AG10803 (cell line): Measurements from ENCODE around the gene FXYD2.

Experiments used
- DNase-seq: peaks from one replicate; pipeline ENCODE4 v3.0.0; 2010; ENCODE audit warnings: low read depth
- H3K4me3 ChIP-seq: 2 replicates; pipeline ENCODE4 v1.5.1; 2011; ENCODE audit warnings: mild to moderate bottlenecking, low read length, control low read depth
- CTCF ChIP-seq: conservative IDR thresholded peaks from 2 replicates; pipeline ENCODE4 v1.5.1; 2011; ENCODE audit warnings: mild to moderate bottlenecking, low read length, control low read depth, inconsistent platforms

Gene FXYD2

GRCh38 chr11:117830072-117830471 is 5.5 kb upstream of the FXYD2 start:
- TF ChIP-seq CTCF: no peak
- no peak for DNase-seq
- no peak overlapping the region for H3K4me3 ChIP-seq

DNA sequence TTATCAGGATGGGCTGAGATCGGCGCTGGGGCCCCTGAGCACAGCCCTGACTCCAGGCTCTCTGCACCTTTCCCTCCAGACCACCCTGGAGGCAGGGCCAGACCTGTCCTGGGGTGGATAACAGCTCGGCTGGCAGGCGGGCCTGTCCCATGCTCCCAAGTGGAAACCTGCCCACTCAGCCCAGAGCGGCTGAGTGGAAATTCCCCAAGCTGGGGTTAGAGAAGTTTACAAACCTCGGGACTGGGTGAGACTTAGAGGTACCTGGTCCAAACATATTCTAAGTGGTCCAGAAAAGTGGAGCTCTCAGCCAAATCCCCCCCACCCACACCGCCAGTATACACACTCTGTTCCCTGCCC is 4.8 kb upstream of the FXYD2 start:
- TF ChIP-seq CTCF: no peak
- H3K4me3 ChIP-seq: no peak overlapping the region
- no peak for DNase-seq

- DNase-seq: peak; percentile 15
- TF ChIP-seq CTCF: no peak
- H3K4me3 ChIP-seq: no peak overlapping the region
Observed at GRCh38 chr11:117828611-117829368, 4.2 kb upstream of the FXYD2 start.

DNA sequence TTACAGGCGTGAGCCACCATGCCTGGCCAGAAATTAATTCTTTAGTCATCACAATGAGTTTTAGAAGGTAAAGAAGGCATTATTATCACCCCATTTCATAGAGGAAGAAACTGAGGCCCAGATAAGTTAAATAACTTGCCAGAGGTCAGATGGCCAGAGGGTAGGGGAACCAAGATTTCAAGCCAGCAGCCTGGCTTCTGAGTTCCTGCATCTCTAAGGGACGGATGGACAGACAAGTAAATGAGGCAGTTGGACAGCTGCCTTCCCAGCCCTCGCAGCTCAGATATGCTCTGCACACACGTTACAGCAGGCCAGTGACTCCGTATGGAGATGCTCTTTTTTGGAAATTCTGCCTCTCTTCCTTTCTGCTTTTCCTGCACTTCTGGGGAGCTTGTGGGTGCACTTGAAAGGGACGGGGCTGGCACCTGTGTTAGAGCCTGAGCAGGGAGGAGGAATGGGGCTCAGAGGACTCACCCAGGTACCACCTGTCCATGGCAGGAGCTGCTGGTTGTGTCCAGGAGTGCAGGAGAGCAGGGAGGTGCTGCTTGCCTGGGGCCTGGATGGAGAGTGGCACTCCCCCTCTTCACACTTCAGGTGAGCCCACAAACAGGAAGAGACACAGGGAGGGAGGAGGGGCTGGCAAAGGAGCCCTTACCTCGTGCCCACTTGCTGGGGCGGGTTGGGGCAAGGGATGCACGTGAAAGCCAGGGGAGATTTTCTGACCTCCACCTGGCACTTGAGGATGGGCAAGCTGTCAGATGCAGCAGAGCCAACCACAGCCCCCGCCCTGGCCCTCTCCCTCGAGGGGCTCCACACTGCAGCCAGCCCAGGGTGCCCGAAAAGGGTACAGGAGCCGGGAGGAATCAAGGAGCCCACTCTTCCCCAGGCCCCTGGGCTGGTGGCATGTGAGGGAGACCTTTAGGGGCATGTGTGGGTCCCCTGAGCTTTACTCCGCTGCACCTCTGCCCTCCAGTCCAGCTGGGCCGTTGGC is 3.3 kb upstream of the FXYD2 start:
- no peak for DNase-seq
- H3K4me3 ChIP-seq: no peak overlapping the region

GRCh38 chr11:117826832-117827231 is 2.3 kb upstream of the FXYD2 start:
- no peak for TF ChIP-seq CTCF
- no peak overlapping the region for H3K4me3 ChIP-seq
- DNase-seq: no peak

More for the DNA sequence above, 3.3 kb upstream of the FXYD2 start:
- no peak for TF ChIP-seq CTCF

DNA sequence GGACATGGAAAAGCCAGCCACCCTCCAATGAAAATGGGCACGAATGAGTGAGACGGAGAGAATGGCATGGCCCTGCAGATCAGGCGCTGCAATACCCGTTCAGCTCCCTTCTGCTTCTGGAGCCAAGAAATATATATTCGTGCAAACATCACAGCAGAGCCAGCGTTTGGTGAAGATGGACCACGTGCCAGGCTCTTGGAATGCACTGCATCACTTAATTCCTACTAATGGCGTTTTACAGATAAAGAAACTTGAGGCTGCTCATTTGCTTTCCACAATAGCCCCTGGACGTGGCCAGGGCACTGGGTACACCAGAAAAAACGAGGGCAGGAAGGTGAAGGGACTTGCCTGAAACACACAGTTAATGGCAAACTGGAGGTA is 1.6 kb upstream of the FXYD2 start:
- TF ChIP-seq CTCF: no peak
- DNase-seq: no peak
- no peak overlapping the region for H3K4me3 ChIP-seq
